Osteocyte (in vitro differentiated cells): ENCODE measurements around the gene CYB5RL. TPM values are rescaled to one million over a fixed set of nuclear protein-coding genes. Genes with fewer than 3 reads are reported as not detected.

Experiments
- DNase-seq: peaks from one replicate; pipeline ENCODE4 v3.0.0; 2021; ENCODE audit warnings: mixed read lengths; ENCODE audit not compliant: unreplicated experiment; ENCODE audit errors: extremely low spot score
- H3K27ac Mint-ChIP-seq: one replicate; pipeline ENCODE4 v1.8.0; 2021; ENCODE audit warnings: mild to moderate bottlenecking, mixed read lengths; ENCODE audit not compliant: unreplicated experiment
- H3K27me3 Mint-ChIP-seq: one replicate; pipeline ENCODE4 v1.8.0; 2021; ENCODE audit warnings: mixed read lengths; ENCODE audit not compliant: unreplicated experiment
- H3K36me3 Mint-ChIP-seq: one replicate; pipeline ENCODE4 v1.8.0; 2021; ENCODE audit warnings: mixed read lengths; ENCODE audit not compliant: unreplicated experiment
- H3K4me1 Mint-ChIP-seq: one replicate; pipeline ENCODE4 v1.8.0; 2021; ENCODE audit warnings: mixed read lengths; ENCODE audit not compliant: unreplicated experiment
- H3K4me3 Mint-ChIP-seq: one replicate; pipeline ENCODE4 v1.8.0; 2021; ENCODE audit warnings: mild to moderate bottlenecking, moderate library complexity, mixed read lengths; ENCODE audit not compliant: unreplicated experiment
- H3K9me3 Mint-ChIP-seq: one replicate; pipeline ENCODE4 v1.8.0; 2021; ENCODE audit warnings: mixed read lengths; ENCODE audit not compliant: unreplicated experiment
- CTCF ChIP-seq: fragments of 200-600 bp; sonication (generic); IDR thresholded peaks from 2 replicates; pipeline ENCODE4 v1.5.0; 2021; ENCODE audit warnings: antibody characterized with exemption, mild to moderate bottlenecking, moderate library complexity
- total RNA-seq: library from RNA; stranded (reverse); gene quantifications from 2 replicates; pipeline ENCODE4 v1.2.1, GENCODE V29; 2021

Gene CYB5RL
- total RNA-seq, 1 donor from 2014 or later, result 10.7 TPM

GRCh38 chr1:54165146-54165545 lies 34.7 kb downstream of the CYB5RL start:
- DNase-seq, result no peak
- Mint-ChIP-seq H3K9me3 (no peaks in the 10 kb centered on the region), H3K27ac (no peak overlapping the region), H3K4me1 (peaks cover 31% of the 10 kb centered on the region), H3K27me3 (no peaks in the 10 kb centered on the region), H3K36me3 (no peaks in the 10 kb centered on the region), H3K4me3 (no peak overlapping the region)
- TF ChIP-seq CTCF, result no peak

- Mint-ChIP-seq H3K36me3 (no peaks in the 10 kb centered on the region), H3K27me3 (no peaks in the 10 kb centered on the region), H3K4me3 (no peak overlapping the region), H3K4me1 (peaks cover 32% of the 10 kb centered on the region), H3K27ac (no peak overlapping the region), H3K9me3 (no peaks in the 10 kb centered on the region)
- no peak for TF ChIP-seq CTCF
- DNase-seq, result no peak
Observed at GRCh38 chr1:54163573-54163972, 36.3 kb downstream of the CYB5RL start.

GRCh38 chr1:54163051-54163450 lies 36.8 kb downstream of the CYB5RL start:
- H3K27me3 Mint-ChIP-seq, result no peaks in the 10 kb centered on the region
- no peak for TF ChIP-seq CTCF
- H3K4me3 Mint-ChIP-seq, result no peak overlapping the region
- no peak for DNase-seq
- H3K36me3 Mint-ChIP-seq, result no peaks in the 10 kb centered on the region
- no peaks in the 10 kb centered on the region for H3K9me3 Mint-ChIP-seq
- H3K27ac Mint-ChIP-seq, result no peak overlapping the region
- H3K4me1 Mint-ChIP-seq, result peaks cover 32% of the 10 kb centered on the region

- no peaks in the 10 kb centered on the region for H3K9me3 Mint-ChIP-seq
- H3K27ac Mint-ChIP-seq, result no peak overlapping the region
- H3K27me3 Mint-ChIP-seq, result no peaks in the 10 kb centered on the region
- no peak for DNase-seq
- H3K4me1 Mint-ChIP-seq, result peaks cover 30% of the 10 kb centered on the region
- no peak overlapping the region for H3K4me3 Mint-ChIP-seq
- TF ChIP-seq CTCF, result no peak
- H3K36me3 Mint-ChIP-seq, result no peaks in the 10 kb centered on the region
Observed at GRCh38 chr1:54161495-54162168, 38.2 kb downstream of the CYB5RL start.

GRCh38 chr1:54160351-54160750 lies 39.5 kb downstream of the CYB5RL start:
- DNase-seq, result no peak
- Mint-ChIP-seq H3K27me3 (no peaks in the 10 kb centered on the region), H3K27ac (no peak overlapping the region), H3K4me3 (no peak overlapping the region), H3K9me3 (no peaks in the 10 kb centered on the region), H3K4me1 (peaks cover 30% of the 10 kb centered on the region), H3K36me3 (no peaks in the 10 kb centered on the region)
- no peak for TF ChIP-seq CTCF
